Stimulated activated naive CD8-positive, alpha-beta T cell treated with anti-CD3 and anti-CD28 coated beads, Interleukin-15, Interleukin-2, amounts not matched to agents 100 ng/mL and 50 ng/mL, for 24 hours (primary cell): ENCODE measurements around the gene STK39.
"Not testable (repeated sequence)": the region's sequence is repeated elsewhere in the genome, so short reads cannot be mapped to it uniquely, and the experiment has no call there.

Experiments used
- H3K27ac Mint-ChIP-seq: one replicate; pipeline ENCODE4 v1.8.0; 2021; ENCODE audit warnings: mild to moderate bottlenecking, mixed read lengths
- H3K27me3 Mint-ChIP-seq: one replicate; pipeline ENCODE4 v1.8.0; 2021; ENCODE audit warnings: mixed read lengths
- H3K36me3 Mint-ChIP-seq: one replicate; pipeline ENCODE4 v1.8.0; 2021; ENCODE audit warnings: low read depth, mixed read lengths
- H3K4me1 Mint-ChIP-seq: one replicate; pipeline ENCODE4 v1.8.0; 2021; ENCODE audit warnings: low read depth, mixed read lengths
- H3K4me3 Mint-ChIP-seq: one replicate; pipeline ENCODE4 v1.8.0; 2021; ENCODE audit warnings: mild to moderate bottlenecking, mixed read lengths
- H3K9me3 Mint-ChIP-seq: one replicate; pipeline ENCODE4 v1.8.0; 2021; ENCODE audit warnings: mixed read lengths

Gene STK39

GRCh38 chr2:168137510-168138180 lies 109.8 kb downstream of the STK39 start:
- no peaks in the 10 kb centered on the region for H3K9me3 Mint-ChIP-seq
- peak overlapping the region; percentile 42 for H3K27ac Mint-ChIP-seq
- peaks cover 7% of the 10 kb centered on the region for H3K4me1 Mint-ChIP-seq
- no peak overlapping the region for H3K4me3 Mint-ChIP-seq
- no peaks in the 10 kb centered on the region for H3K27me3 Mint-ChIP-seq
- H3K36me3 Mint-ChIP-seq, result peaks cover 37% of the 10 kb centered on the region

- Mint-ChIP-seq H3K4me3 (no peak overlapping the region), H3K27ac (no peak overlapping the region), H3K36me3 (peaks cover 37% of the 10 kb centered on the region), H3K27me3 (no peaks in the 10 kb centered on the region), H3K9me3 (no peaks in the 10 kb centered on the region), H3K4me1 (peaks cover 7% of the 10 kb centered on the region)
Observed at GRCh38 chr2:168136392-168136977, 110.9 kb downstream of the STK39 start.

GRCh38 chr2:168135630-168136029 lies 111.8 kb downstream of the STK39 start:
- Mint-ChIP-seq H3K9me3 (no peaks in the 10 kb centered on the region), H3K4me1 (peaks cover 7% of the 10 kb centered on the region), H3K36me3 (peaks cover 37% of the 10 kb centered on the region), H3K4me3 (no peak overlapping the region), H3K27ac (no peak overlapping the region), H3K27me3 (no peaks in the 10 kb centered on the region)

GRCh38 chr2:168135121-168135520 lies 112.3 kb downstream of the STK39 start:
- H3K9me3 Mint-ChIP-seq, result no peaks in the 10 kb centered on the region
- H3K4me1 Mint-ChIP-seq, result peaks cover 7% of the 10 kb centered on the region
- no peak overlapping the region for H3K27ac Mint-ChIP-seq
- H3K27me3 Mint-ChIP-seq, result no peaks in the 10 kb centered on the region
- H3K36me3 Mint-ChIP-seq, result peaks cover 40% of the 10 kb centered on the region
- no peak overlapping the region for H3K4me3 Mint-ChIP-seq

GRCh38 chr2:168134485-168134884 lies 112.9 kb downstream of the STK39 start:
- Mint-ChIP-seq H3K4me1 (peaks cover 7% of the 10 kb centered on the region), H3K4me3 (no peak overlapping the region), H3K9me3 (no peaks in the 10 kb centered on the region), H3K36me3 (peaks cover 39% of the 10 kb centered on the region), H3K27me3 (no peaks in the 10 kb centered on the region), H3K27ac (no peak overlapping the region)

- H3K27ac Mint-ChIP-seq, result no peak overlapping the region
- peaks cover 38% of the 10 kb centered on the region for H3K36me3 Mint-ChIP-seq
- H3K4me3 Mint-ChIP-seq, result no peak overlapping the region
- no peaks in the 10 kb centered on the region for H3K27me3 Mint-ChIP-seq
- H3K4me1 Mint-ChIP-seq, result peaks cover 3% of the 10 kb centered on the region
- H3K9me3 Mint-ChIP-seq, result no peaks in the 10 kb centered on the region
Observed at GRCh38 chr2:168132389-168132788, 115.0 kb downstream of the STK39 start.

- Mint-ChIP-seq H3K36me3 (peaks cover 42% of the 10 kb centered on the region), H3K27ac (no peak overlapping the region), H3K9me3 (no peaks in the 10 kb centered on the region), H3K27me3 (no peaks in the 10 kb centered on the region), H3K4me3 (no peak overlapping the region), H3K4me1 (no peaks in the 10 kb centered on the region)
Observed at GRCh38 chr2:168130346-168130745, 117.0 kb downstream of the STK39 start.

- Mint-ChIP-seq H3K27ac (no peak overlapping the region), H3K36me3 (peaks cover 50% of the 10 kb centered on the region), H3K27me3 (no peaks in the 10 kb centered on the region), H3K4me3 (no peak overlapping the region), H3K9me3 (no peaks in the 10 kb centered on the region), H3K4me1 (no peaks in the 10 kb centered on the region)
Observed at GRCh38 chr2:168127371-168127770, 120.0 kb downstream of the STK39 start.

GRCh38 chr2:168122210-168122609 lies 125.2 kb downstream of the STK39 start:
- not testable (repeated sequence) for H3K4me1 Mint-ChIP-seq, H3K27ac Mint-ChIP-seq, H3K27me3 Mint-ChIP-seq, H3K9me3 Mint-ChIP-seq, H3K4me3 Mint-ChIP-seq
- H3K36me3 Mint-ChIP-seq, result peaks cover 31% of the 10 kb centered on the region

- Mint-ChIP-seq H3K9me3 (no peaks in the 10 kb centered on the region), H3K27ac (no peak overlapping the region), H3K4me1 (no peaks in the 10 kb centered on the region), H3K27me3 (no peaks in the 10 kb centered on the region), H3K4me3 (no peak overlapping the region), H3K36me3 (peaks cover 21% of the 10 kb centered on the region)
Observed at GRCh38 chr2:168120730-168121129, 126.7 kb downstream of the STK39 start.

GRCh38 chr2:168120310-168120709 lies 127.1 kb downstream of the STK39 start:
- Mint-ChIP-seq H3K4me3 (no peak overlapping the region), H3K4me1 (no peaks in the 10 kb centered on the region), H3K27ac (no peak overlapping the region), H3K9me3 (no peaks in the 10 kb centered on the region), H3K36me3 (peaks cover 20% of the 10 kb centered on the region), H3K27me3 (no peaks in the 10 kb centered on the region)

- no peaks in the 10 kb centered on the region for H3K4me1 Mint-ChIP-seq
Observed at GRCh38 chr2:168119515-168120141, 127.8 kb downstream of the STK39 start.

GRCh38 chr2:168118733-168119514 lies 128.5 kb downstream of the STK39 start:
- no peak overlapping the region for H3K4me3 Mint-ChIP-seq
- H3K27me3 Mint-ChIP-seq, result no peaks in the 10 kb centered on the region
- peaks cover 23% of the 10 kb centered on the region for H3K36me3 Mint-ChIP-seq
- H3K27ac Mint-ChIP-seq, result no peak overlapping the region
- H3K4me1 Mint-ChIP-seq, result no peaks in the 10 kb centered on the region
- no peaks in the 10 kb centered on the region for H3K9me3 Mint-ChIP-seq

More at GRCh38 chr2:168119515-168120141, 127.8 kb downstream of the STK39 start:
- no peak overlapping the region for H3K27ac Mint-ChIP-seq
- no peak overlapping the region for H3K4me3 Mint-ChIP-seq
- no peaks in the 10 kb centered on the region for H3K9me3 Mint-ChIP-seq
- no peaks in the 10 kb centered on the region for H3K27me3 Mint-ChIP-seq
- peaks cover 18% of the 10 kb centered on the region for H3K36me3 Mint-ChIP-seq

GRCh38 chr2:168116448-168116847 lies 130.9 kb downstream of the STK39 start:
- Mint-ChIP-seq H3K27ac (no peak overlapping the region), H3K4me3 (no peak overlapping the region), H3K4me1 (no peaks in the 10 kb centered on the region), H3K9me3 (no peaks in the 10 kb centered on the region), H3K36me3 (peaks cover 35% of the 10 kb centered on the region), H3K27me3 (no peaks in the 10 kb centered on the region)

GRCh38 chr2:168114619-168115018 lies 132.8 kb downstream of the STK39 start:
- no peaks in the 10 kb centered on the region for H3K27me3 Mint-ChIP-seq
- no peak overlapping the region for H3K4me3 Mint-ChIP-seq
- peaks cover 39% of the 10 kb centered on the region for H3K36me3 Mint-ChIP-seq
- H3K27ac Mint-ChIP-seq, result no peak overlapping the region
- no peaks in the 10 kb centered on the region for H3K9me3 Mint-ChIP-seq
- H3K4me1 Mint-ChIP-seq, result no peaks in the 10 kb centered on the region
